GM18868 (cell line): Measurements from ENCODE around the gene OR56B4.
"Not testable (repeated sequence)": the region's sequence is repeated elsewhere in the genome, so short reads cannot be mapped to it uniquely, and the experiment has no call there.

ENCODE experiments used
- ATAC-seq: cut with Tn5 transposase; IDR thresholded peaks from one replicate; pipeline ENCODE4 v1.9.1; 2021; ENCODE audit warnings: mild to moderate bottlenecking, moderate library complexity; ENCODE audit not compliant: unreplicated experiment

OR56B4 gene

GRCh38 chr11:6143737-6144136, 36.3 kb downstream of the OR56B4 start:
- not testable (repeated sequence) for ATAC-seq

- no peak for ATAC-seq
Measured at GRCh38 chr11:6151117-6151516, 43.6 kb downstream of the OR56B4 start.

- ATAC-seq, result no peak
Measured at GRCh38 chr11:6152126-6152525, 44.6 kb downstream of the OR56B4 start.

GRCh38 chr11:6156628-6157359, 49.3 kb downstream of the OR56B4 start:
- no peak for ATAC-seq
